GM19193 (cell line): ENCODE data around the gene SLC25A51.

Source experiments
- POLR2A ChIP-seq: IDR thresholded peaks from 4 replicates; pipeline ENCODE4 v1.6.1; 2011; ENCODE audit not compliant: insufficient read depth, insufficient read length; ENCODE audit errors: extremely low read depth

Gene SLC25A51

GRCh38 chr9:37943345-37944265 lies 39.7 kb upstream of the SLC25A51 start:
- TF ChIP-seq POLR2A, result no peak

DNA sequence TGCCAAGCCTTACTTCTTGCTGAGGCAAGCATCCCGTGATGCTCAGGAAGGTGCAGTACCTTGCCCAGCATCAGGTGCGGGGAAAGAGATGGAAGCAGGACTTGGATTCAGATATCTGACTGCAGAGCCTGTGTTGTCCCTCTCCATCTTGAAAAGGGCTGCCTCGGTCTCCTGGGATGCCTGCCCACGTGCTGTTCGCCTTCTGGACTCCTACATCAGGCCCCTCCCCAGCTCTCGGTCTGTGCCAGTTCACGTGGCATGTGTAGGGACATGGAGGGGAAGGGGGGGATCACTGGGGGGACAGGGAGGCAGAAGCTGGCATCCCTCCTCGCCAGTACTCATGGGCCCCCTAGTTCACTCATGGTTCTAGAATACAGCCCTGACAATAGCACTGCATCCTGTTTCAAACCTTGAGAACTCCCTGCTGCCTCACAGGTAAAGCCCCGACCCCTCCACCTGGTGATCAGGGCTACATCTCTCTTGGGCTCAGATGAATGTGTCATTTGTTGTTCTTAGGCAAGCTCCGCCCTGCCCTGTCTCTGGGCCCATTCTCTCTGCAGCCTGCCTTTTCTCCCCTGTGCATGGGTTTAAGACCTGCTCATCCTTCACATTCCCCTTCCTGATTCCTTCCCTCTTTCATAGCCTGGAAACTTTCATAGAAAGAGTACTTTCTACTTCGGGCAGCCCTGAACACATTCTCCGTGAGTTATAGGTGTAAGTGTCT lies 38.9 kb upstream of the SLC25A51 start:
- no peak for TF ChIP-seq POLR2A

DNA sequence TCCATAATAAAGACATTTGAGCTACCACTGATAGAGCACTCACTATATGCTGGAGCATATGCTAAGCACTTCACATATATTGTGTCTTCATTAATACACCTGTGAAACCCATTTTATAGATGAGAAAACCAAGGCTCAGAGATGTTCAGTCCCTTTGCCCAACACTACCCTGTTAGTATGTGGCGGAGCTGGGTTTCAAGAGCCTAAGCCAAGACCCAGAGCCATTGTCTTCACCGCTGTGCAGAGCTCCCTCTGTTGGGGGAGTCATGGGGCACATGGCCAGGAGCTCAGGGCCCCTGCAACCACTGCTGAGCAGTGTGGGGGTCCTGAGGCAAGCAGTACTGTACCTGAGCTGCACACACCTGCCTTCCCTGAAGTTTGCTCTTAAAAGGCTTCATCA lies 37.3 kb upstream of the SLC25A51 start:
- no peak for TF ChIP-seq POLR2A

GRCh38 chr9:37939575-37940095 lies 35.7 kb upstream of the SLC25A51 start:
- no peak for TF ChIP-seq POLR2A

GRCh38 chr9:37938121-37938891 lies 34.4 kb upstream of the SLC25A51 start:
- TF ChIP-seq POLR2A, result no peak

GRCh38 chr9:37937366-37937765 lies 33.4 kb upstream of the SLC25A51 start:
- TF ChIP-seq POLR2A, result no peak

GRCh38 chr9:37936965-37937364 lies 33.0 kb upstream of the SLC25A51 start:
- TF ChIP-seq POLR2A, result no peak

GRCh38 chr9:37936376-37936775 lies 32.4 kb upstream of the SLC25A51 start:
- TF ChIP-seq POLR2A, result no peak

GRCh38 chr9:37935096-37935495 lies 31.2 kb upstream of the SLC25A51 start:
- TF ChIP-seq POLR2A, result no peak

DNA sequence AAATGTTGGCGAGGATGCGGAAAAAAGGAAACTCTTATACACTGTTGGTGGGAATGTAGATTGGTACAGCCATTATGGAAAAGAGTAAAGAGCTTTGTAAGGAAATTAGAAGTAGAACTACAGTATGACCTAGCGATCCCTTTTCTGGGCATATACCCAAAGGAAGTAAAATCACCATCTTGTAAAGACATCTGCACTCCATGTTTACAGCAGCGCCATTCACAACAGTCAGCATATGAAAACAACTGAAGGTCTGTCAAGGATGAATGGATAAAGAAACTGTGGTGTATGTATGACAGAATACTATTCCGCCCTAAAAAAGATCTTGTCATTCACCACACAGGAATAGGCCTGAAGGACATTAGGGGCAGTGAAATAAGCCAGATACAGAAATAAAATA lies 27.7 kb upstream of the SLC25A51 start:
- no peak for TF ChIP-seq POLR2A

DNA sequence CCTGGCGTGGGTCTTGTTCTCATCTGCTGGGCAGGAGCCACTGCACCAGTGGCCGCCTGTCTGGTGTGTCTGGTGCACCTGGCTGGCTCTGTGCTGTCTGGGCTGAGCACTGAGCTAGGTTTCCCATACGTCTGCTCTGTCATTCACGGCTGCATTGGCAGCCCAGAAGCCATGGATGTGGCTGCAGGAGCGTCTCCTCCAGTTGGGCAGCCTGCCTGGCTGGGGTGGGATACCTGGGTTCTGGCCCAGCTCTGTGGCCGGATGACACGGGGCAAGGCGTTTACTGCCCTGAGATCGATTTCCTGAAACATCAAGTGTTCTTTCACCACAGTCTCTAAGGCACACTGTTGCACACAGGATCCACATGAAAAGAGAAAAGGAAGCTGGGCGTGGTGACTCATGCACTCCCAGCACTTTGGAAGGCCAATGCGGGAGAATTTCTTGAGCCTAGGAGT lies 25.5 kb upstream of the SLC25A51 start:
- no peak for TF ChIP-seq POLR2A

DNA sequence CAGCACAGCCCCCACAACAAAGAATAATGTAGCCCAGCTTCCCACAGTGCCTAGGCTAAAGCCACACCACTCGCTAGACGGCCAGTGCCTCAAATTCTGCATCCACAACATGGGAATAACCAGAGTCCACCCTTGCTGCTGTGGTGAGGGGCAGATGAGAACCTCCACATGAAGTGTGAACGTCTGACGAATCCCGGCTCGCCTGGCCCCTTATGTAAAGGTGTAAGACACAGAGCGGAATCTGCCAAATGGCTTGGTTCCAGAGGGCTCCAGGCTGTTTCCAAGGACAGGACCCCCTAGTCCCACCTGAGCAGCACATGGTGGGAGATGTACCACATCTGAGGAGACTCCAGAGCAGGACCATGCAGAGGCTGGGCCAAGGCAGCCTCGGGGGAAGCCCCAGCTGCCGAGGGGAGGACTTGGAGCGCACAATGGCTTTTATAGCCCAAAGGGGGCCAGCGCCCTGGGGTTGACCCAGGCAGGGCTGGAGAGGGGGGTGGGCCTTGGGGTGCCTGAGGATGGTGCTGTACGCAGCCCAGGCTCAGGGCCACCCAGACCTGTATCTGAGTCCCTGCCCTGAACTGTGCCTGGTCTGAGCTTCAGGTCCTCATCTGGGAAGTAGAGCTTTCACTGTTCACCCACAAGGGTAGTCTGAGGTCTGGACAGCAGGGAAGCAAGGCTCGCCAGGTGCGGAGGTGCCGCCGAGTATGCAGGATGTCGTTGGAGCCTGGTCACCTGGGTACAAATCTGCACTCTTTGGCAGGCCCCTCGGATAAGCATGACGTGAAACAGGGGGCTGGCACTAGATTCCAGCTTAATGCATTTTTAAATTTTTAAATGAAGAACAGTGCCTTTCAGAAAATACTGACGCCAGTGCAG lies 24.9 kb upstream of the SLC25A51 start:
- TF ChIP-seq POLR2A, result no peak

GRCh38 chr9:37927601-37928551 lies 23.9 kb upstream of the SLC25A51 start:
- no peak for TF ChIP-seq POLR2A
